Ammon's horn (tissue), 1 donor: ENCODE measurements around the gene PRSS8.
A peak's percentile ranks its signal among the peaks of the same experiment; 100 is the strongest.
"Not testable (repeated sequence)": the region's sequence is repeated elsewhere in the genome, so short reads cannot be mapped to it uniquely, and the experiment has no call there.

ENCODE experiments used
- DNase-seq: peaks from one replicate; pipeline ENCODE4 v3.0.0-alpha.2; 2016; ENCODE audit warnings: low spot score

The PRSS8 gene

DNA sequence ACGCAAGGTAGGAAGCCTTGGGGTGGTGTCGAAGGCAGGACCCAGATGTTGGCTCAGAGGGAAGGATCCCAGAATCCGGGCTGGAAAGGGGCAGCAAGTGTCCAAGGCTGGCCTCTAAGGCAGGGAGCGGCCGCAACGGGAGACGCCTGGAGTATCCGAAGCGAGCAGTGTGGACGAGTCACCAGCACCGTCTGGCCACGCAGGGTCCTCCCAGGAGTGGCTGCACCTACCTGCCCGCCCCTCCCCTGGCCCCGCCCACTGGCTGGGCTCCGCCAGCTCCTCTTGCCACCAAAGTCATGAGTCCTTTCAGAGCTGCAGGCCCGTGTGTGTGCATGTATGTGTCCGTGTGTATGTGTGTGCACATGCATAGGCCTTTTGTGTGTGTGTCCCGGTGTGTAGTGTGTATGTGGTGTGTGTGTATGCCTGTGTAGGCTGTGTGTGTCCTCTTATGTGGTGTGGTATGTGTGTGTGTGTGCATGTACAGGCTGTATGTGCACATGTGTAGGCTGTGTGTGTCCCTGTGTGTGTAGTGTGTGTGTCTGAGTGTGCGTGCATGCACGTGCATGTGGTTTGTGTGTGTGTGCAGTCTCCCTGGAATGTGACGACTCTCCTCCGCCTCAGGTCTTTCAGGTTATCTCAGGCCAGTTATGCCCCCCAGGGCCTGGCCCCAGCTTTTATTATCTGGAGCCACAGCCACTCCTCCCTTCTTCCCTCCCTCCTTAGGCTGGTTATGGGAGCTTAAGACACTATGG, at the start of gene PRSS8:
Gene PRSS8, minus strand, starts transcription at position 193 of the 752 bp plus-strand sequence. CDS start 229 bp downstream, outside the sequence.
- no peak for DNase-seq

DNA sequence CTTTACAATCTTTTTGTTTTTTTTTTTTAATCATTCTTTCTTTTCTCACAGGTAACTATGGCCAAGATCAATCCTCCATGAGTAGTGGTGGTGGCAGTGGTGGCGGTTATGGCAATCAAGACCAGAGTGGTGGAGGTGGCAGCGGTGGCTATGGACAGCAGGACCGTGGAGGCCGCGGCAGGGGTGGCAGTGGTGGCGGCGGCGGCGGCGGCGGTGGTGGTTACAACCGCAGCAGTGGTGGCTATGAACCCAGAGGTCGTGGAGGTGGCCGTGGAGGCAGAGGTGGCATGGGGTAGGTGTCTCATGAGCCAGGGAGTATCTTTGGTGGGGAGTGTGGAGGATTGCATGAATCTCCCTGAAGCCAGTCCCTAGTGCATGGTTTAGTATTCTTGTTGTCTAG, 49.4 kb upstream of the PRSS8 start:
- no peak for DNase-seq

DNA sequence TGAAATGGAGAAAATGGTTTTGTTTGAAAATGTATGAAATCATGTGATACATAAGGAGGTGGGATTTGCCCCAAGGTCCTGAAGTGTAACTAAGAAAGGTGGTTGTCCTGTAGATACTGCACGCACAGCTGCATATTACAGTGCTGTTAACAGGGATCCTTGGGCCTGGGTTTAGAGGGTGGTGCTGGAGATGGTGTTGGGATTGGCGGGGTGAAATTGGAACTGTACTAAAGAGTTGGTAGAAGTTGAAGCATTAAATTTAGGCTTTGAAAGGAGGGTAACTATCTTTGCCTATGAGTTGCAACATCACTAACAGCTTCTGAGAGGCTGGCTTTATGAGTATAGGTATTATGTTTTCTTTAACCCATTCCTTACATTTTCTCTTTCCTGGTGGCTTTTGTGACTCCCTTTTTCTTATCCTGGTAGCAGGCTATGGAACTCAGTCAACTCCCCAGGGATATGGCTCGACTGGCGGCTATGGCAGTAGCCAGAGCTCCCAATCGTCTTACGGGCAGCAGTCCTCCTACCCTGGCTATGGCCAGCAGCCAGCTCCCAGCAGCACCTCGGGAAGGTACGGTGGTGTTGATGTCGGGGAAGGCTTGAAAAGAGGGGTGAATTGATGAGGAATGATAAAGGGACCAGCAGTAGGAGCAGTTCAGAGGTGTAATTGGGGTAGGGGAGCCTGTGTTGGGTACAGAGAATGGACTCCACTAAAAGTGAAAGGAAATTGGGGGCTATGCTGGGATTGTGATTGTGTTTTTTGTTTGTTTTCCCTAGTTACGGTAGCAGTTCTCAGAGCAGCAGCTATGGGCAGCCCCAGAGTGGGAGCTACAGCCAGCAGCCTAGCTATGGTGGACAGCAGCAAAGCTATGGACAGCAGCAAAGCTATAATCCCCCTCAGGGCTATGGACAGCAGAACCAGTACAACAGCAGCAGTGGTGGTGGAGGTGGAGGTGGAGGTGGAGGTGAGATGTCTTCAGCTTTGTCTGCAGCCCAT, 48.2 kb upstream of the PRSS8 start:
- no peak for DNase-seq

DNA sequence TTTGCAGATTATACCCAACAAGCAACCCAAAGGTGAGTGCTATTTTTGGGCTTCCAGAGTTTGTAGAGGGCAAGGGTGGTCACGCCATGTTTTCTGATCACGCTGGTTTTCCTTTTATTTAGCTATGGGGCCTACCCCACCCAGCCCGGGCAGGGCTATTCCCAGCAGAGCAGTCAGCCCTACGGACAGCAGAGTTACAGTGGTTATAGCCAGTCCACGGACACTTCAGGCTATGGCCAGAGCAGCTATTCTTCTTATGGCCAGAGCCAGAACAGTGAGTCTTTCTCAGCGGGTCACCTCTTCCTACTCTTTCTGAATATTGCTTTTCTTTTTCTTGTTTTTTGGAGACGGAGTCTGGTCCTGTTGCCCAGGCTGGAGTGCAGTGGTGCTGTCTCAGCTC, 46.9 kb upstream of the PRSS8 start:
- no peak for DNase-seq

DNA sequence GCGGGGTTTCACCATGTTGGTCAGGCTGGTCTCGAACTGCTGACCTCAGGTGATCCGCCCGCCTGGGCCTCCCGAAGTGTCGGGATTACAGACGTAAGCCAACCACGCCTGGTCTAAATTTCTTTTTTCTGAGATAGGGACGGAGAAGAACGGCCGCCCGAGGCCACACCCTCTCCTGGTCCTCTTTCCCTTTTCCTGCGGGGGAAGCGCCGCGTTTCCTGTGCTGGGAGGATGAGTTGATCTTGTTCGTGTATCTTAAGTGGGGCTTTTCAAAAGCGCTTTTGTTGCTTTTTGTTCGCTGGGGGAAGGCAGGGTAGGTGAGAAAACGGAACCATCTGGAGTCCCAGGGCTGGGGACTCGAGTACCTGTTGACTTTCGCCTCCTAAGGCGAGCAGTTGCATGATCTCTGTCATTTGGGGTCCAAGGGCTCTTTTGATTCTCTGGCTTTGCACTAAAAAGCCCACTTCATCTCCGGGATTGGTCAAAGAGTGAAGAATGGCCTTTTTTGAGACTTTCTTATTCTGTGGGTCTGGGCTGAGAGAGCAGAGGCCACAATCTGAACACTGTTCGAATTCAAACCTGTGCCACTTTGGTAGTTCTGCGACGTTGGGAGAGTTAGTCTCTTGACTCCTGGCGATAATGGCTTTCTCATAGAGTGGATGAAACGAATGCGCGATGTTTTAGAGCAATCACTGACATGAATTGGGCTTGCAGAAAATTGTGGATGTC, 45.7 kb upstream of the PRSS8 start:
- DNase-seq: no peak

DNA sequence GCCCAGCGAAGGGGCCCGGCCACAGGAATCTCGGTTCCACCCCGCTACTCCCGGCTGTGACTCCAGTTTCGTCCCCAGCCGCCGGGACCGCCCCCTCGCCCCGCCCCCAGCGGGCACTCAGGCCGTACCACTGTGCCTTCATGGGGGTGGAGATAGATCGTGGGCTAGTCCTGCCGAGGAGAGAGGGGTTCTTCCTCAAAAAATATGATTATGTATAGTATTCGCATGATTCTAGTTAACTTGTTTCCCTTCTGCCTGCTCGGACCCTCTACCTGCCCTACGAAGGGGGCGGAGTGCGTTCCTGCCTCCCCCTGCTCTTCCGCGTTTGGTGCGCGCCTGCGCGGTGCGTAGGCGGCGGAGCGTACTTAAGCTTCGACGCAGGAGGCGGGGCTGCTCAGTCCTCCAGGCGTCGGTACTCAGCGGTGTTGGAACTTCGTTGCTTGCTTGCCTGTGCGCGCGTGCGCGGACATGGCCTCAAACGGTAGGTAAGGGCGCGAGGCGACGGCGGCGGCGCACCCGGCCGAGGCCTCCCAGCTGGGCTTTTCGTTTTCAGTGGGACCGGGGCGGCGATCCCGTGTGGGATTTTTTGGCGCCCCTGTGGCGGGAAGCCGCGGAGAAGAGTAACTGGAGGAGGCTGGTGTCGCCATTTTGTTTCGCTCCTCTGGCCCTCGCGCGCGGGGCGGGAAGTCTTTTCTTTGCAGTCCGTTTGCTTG, 44.4 kb upstream of the PRSS8 start, which contains the start of gene FUS:
Gene FUS, plus strand, starts transcription at position 393 of the 713 bp plus-strand sequence. Its CDS starts 76 bp downstream, at position 469.
- DNase-seq: peak; percentile 97

DNA sequence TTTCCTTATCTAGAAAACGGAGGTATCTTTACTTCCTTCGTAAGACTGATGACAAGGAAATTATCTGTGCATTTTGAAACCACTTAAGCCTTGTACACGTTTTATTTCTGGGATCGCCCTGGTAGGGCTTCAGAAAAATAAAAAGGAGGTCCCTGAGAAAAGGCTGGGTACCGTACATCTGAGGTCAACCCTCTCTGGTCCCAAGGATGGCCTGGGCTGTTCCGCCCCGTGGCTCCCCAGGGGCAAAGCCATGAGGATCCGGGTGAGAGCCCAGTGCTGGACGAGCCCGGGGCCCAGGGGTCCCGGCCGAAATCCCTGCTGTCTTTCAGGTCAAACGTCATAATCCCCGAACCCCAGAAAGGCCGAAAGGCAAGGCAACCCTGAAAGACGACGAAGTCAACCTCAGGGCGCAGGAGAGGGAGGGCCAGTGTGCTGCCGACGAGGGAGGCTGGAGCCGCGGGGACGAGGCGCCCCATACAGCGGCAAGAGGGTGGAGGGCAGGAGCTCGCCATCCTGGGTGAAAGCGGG, 43.8 kb upstream of the PRSS8 start:
- DNase-seq: no peak

DNA sequence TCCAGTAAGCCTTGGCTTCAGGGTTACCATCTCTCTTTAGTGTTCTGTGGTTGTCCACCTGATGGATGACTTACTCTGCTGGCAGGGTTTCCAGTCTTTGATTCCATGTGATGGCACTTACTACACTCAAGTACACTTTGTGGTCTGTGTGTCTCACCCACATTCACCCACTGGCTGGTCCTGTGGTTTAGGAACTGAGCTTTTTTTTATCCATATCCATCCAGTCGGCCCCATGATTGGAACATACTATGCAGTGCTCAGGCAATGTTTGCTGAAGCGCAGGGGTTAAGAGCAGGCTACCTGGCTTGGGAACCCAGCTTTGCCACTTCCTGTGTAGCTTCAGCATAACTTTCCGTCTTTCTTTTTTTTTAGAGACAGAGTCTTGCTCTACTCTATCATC, 41.6 kb upstream of the PRSS8 start:
- DNase-seq: no peak

DNA sequence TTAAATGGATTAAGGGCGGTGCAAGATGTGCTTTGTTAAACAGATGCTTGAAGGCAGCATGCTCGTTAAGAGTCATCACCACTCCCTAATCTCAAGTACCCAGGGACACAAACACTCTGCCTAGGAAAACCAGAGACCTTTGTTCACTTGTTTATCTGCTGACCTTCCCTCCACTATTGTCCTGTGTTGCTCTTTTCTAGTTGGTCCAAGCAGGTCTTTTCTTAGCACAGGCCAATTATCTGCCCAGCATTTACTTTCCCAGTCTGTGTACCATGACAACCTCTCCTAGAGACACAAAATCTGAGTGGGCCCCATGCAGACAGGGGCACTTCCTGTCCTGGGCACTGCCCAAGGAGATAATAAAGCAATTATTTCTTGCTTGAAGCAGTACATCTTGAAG, 34.5 kb upstream of the PRSS8 start:
- not testable (repeated sequence) for DNase-seq

DNA sequence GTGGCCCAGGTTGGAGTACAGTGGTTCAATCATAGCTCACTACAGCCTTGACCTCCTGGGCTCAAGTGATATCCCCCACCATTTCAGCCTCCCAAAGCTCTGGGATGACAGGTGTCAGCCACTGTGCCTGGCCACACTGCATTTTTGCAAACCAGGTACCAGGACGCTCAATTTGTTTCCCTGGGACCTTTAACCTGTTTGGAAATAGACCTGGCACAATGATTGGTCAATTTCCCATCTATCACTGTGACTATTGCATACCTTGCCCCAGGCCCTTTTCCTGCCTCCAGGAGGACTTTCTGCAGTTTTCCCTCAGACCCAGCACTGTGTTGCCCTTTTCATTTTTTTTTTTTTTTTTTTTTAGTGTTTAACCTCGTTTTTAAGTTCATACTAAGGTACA, 33.3 kb upstream of the PRSS8 start:
- no peak for DNase-seq

DNA sequence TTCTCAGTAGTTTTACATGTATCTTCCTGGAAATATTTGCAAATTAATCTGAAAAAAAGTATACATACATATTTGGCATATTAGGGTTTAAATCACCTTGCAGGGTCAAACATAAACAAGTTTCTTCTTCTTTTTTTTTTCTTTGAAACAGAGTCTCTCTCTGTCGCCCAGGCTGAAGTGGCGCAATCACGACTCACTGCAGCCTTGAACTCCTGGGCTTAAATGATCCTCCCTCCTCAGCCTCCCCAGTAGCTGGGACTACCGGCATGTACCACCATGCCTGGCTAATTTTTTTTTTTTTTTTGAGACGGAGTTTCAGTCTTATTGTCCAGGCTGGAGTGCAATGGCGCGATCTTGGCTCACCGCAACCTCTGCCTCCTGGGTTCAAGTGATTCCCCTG, 31.8 kb upstream of the PRSS8 start:
- DNase-seq: no peak

DNA sequence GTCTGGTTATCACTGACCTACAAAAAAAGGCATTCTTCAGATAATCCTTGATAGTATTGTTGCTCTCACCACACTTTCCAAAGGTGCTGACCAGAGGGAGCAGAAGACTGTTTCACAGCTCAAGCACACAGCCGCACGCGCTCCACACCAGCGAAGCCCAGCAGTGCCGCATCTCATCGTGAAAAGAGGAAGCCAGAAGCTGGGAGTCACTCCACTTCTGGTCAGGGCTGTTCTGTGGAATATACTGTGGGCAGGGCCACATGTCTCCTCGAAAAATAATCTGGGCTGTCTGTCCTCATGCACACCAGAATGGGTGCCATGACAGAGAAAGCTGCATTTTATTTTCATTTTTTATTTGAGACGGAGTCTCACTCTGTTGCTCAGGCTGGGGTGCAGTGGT, 21.6 kb upstream of the PRSS8 start:
- DNase-seq: peak; percentile 41

DNA sequence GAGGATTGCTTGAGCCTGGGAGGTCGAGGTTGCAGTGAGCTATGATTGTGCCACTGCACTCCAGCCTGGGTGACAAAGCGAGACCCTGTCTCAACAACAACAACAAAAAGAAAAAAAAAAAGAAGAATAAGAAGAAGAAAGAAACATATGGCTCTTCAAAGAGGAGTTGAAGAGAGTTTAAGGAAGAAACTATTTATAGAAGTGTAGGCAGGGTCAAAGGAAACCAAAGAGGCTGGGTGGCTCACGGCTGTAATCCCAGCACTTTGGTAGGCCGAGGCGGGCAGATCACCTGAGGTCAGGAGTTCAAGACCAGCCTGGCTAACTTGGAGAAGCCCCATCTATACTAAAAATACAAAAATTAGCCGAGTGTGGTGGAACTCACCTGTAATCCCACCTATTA, 15.4 kb upstream of the PRSS8 start:
- DNase-seq: not testable (repeated sequence)

DNA sequence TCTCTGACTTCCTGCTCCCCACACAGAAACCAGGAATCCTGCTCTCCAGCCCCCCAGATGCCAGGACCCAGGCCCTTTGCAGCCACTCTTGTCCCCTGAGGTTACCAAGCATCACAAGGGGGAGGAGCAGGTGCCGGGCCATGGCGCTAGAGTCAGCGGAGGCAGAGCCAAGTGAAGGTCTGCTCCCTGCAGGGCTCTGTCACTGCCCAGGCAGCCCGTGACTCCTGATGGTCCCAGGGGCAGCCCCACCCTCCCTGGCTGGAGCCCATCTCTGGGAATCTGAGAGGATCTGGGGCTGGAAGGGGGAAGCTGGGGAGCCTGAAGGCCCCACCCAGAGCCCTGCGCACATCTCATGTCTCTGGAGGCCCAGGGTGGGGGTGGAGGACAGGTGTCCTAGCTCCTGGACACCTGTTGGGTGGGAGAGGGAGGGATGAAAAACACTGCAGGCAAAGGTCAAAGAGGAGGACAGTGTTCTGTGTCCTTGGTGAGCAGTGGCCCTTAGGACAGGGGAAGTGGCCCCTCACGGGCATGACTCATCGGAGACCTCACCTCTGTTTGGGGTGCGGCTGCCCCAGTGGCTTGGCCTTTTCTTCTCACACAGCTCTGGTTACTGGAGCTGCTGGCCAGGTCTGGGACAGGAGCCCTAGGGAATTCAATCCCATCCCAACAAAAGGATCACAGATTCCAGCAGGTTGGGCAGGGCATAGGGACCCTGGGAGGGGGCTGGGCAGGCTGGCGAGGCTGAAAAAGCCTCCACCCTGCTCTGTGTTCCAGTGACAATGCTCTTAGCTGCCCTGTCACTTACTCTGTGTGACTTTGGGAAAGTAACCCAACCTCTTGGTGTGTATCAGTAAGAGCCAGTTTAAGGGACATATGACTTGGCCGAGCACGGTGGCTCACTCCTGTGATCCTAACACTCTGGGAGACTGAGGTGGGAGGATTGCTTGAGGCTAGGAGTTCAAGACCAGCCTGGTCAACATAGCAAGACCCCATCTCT, 14.7 kb upstream of the PRSS8 start, which contains the start of gene PRSS36:
Gene PRSS36, minus strand, starts transcription at position 173 of the 997 bp plus-strand sequence. Its CDS starts 31 bp downstream, at position 142.
- DNase-seq: no peak

DNA sequence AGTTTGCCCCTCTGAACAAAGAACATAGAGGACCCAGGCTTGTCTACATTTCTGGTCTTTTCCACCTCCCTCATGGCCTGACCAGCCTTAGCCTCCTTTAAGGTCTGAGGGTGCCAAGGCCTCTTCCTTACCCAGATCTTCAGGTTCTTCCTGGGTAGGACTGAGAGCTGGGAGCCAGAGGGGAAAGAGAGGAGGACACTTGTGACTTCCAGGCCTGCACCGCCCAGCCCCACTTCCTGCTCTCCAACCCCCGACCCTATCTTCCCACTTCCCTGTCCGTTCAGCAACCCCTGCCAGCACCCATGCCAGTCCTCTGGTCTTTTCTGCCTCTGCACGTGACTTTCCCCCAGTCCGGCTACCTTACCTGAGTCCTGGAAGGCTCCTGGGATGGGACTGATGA, 13.8 kb upstream of the PRSS8 start:
- no peak for DNase-seq

DNA sequence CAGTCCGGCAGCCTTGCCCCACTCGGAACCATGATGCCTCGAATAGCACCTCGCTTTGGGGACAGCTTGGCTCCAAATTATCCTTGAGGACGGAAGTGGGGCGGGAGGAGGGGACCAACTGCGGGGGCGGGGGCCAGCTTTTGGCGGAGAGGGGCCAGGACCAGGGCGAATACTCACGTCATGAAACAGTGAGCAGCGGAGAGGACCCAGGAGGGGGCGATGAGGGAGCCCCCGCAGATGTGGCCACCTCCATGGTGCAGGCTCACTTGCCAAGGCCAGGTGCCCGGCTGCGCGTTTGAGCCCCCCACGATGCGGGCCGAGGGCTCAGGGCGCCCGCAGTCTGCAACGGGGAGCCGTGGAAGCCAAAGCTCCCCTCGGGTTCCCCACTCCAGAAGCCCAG, 13.4 kb upstream of the PRSS8 start:
- no peak for DNase-seq

DNA sequence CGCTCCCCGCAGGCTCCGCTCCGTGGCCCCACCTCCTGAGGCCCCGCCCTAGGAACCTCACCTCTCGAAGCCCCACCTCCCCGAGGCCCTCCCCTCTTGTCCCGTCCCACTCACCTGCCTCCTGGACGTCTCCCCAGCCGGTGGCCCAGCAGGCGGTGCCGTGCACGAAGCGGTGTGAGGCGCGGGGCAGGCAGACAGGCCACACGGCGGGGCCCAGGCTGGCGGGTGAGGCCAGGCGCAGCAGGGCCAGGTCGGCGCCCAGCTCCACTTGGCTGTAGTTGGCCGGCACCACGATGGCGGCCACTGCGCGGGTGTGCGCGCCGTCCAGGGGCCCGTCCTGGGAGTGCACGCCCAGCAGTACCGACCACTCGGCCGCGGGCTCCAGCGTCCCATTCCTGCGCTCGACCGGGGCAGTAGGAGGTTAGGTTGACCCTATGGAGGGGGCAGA, 12.8 kb upstream of the PRSS8 start:
- DNase-seq: no peak

DNA sequence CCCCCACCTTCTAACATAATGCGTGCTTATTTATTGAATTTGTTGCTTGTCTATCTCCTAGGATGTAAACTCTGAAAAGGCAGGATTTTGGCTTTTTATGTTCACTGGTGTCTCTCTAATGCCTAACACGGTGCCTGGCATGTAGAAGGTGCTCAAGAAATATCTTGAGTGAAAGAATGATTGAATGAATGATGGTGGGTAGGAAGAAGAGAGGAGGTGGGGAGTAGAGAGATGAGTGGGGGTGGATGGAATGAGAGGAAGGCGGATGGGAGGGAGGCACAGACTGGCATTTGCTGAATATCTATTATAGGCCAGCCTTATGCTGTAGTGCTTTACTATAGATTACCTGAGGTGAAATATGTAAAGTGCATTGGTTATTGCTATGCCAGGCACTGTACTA, 12.0 kb upstream of the PRSS8 start:
- no peak for DNase-seq

DNA sequence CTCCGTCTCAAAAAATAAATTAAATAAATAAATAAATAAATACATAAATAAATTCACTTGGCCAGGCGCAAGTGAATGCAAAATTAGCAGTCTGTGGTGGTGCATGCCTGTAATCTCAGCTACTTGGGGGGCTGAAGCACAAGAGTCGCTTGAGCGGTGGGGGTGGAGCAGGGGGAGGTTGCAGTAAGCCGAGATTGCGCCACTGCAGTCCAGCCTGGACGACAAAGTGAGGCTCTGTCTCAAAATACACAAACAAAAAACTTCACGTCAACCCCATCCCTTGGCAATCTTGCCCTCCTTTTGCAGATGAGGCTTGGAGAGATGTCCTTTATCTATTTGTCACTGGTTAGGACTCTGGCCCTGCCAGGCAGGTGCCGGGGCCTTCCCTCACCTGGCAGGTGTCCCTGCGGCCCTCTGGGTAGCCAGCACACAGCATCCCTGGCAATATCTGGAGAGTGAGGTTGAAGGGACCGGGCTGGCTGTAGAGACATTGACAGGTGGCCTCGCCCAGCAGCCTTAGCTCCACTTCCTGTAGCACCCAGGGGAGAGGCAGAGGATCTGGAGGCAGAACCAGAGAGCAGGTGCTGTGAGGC, 10.0 kb upstream of the PRSS8 start:
- DNase-seq: no peak
